Heart left ventricle (tissue), 16 donors: ENCODE data around the gene RNF181. TPM values are rescaled to one million over a fixed set of nuclear protein-coding genes. Genes with fewer than 3 reads are reported as not detected.

Experiments used
- ATAC-seq, 4 donors: fragments of 200-7000 bp; cut with Tn5 transposase; one replicate each; pipeline ENCODE4 v1.9.1; 2020 to 2022; ENCODE audit warnings: moderate library complexity in 4 of 4, mild to moderate bottlenecking in 3 of 4, moderate number of reproducible peaks in 1 of 4
- DNase-seq, 5 donors: peaks; one replicate each; pipeline ENCODE4 v3.0.0-alpha.2; 2020
- H3K27ac ChIP-seq, 12 donors: fragments of 200-600 bp; sonication (generic) in 4 of 12; one replicate each; pipeline versions ENCODE4 v1.5.0 to v1.8.0; 2016 to 2022; ENCODE audit warnings: mild to moderate bottlenecking in 2 of 12
- H3K27me3 ChIP-seq, 9 donors: fragments of 200-600 bp; sonication (generic) in 2 of 9; one replicate each; pipeline versions ENCODE4 v1.5.1 to v1.8.0; 2016 to 2022; ENCODE audit warnings: mild to moderate bottlenecking in 3 of 9
- H3K36me3 ChIP-seq, 9 donors: fragments of 200-600 bp; sonication (generic) in 2 of 9; one replicate each; pipeline versions ENCODE4 v1.5.0 to v1.8.0; 2018 to 2022; ENCODE audit warnings: mild to moderate bottlenecking in 2 of 9
- H3K4me1 ChIP-seq, 12 donors: fragments of 200-600 bp; sonication (generic) in 4 of 12; one replicate each; pipeline versions ENCODE4 v1.5.0 to v1.8.0; 2016 to 2022; ENCODE audit warnings: mild to moderate bottlenecking in 3 of 12
- H3K4me3 ChIP-seq, 12 donors: fragments of 200-600 bp; sonication (generic) in 4 of 12; one replicate each; pipeline versions ENCODE4 v1.5.0 to v1.8.0; 2017 to 2022; ENCODE audit warnings: mild to moderate bottlenecking in 9 of 12, moderate library complexity in 4 of 12
- H3K9me3 ChIP-seq, 12 donors: fragments of 200-600 bp; sonication (generic) in 4 of 12; one replicate each; pipeline versions ENCODE4 v1.5.0 to v1.8.0; 2016 to 2022; ENCODE audit warnings: mild to moderate bottlenecking in 1 of 12
- CTCF ChIP-seq, 12 donors: fragments of 200-600 bp; sonication (generic) in 4 of 12; IDR thresholded peaks; one replicate each; pipeline versions ENCODE4 v1.5.0 to v1.8.0; 2018 to 2022; ENCODE audit warnings: antibody characterized with exemption in 12 of 12, mild to moderate bottlenecking in 5 of 12
- POLR2A ChIP-seq, 2 donors: fragments of 450-650 bp; IDR thresholded peaks; one replicate each; pipeline ENCODE4 v1.6.1; 2017; ENCODE audit warnings: antibody characterized with exemption in 2 of 2, mild to moderate bottlenecking in 2 of 2, moderate library complexity in 2 of 2
- WGBS, 4 donors: extraction: QIAGEN DNeasy Blood & Tissue Kit in 2 of 4; methylation state at CpG; one replicate each; pipeline versions ENCODE4 v1.1.5 to v1.1.7; 2013 to 2018; 5-methylcytosine and 5-hydroxymethylcytosine counted together
- intact Hi-C, 10 donors: fragments of 100-400 bp; cut with DNase I; formaldehyde crosslinking; loops; one replicate each; pipeline versions ENCODE4 v1.11.1 to v1.14.2; 2022
- long read RNA-seq, 3 donors: library from polyadenylated mRNA; unstranded; transcript quantifications; one replicate each; pipeline ENCODE4 v2.0.0, GENCODE V29; 2020 to 2021
- polyA plus RNA-seq, 2 donors: library from polyadenylated mRNA; stranded (reverse); fragments of 200-250 nt; gene quantifications; one replicate each; pipeline ENCODE4 v1.2.3, GENCODE V29; 2013
- total RNA-seq, 9 donors: library from RNA; depleted of rRNA in 2 of 9; stranded (reverse); fragments of >200 nt in 2 of 9; fragmentation: NEBNext Ultra II Directional in 3 of 9; extraction: Animal tissue kit (Norgen Biotek cat#: 25700) in 3 of 9; gene quantifications; one replicate each; pipeline versions ENCODE4 v1.1.0 to v1.2.4, GENCODE V29; 2016 to 2023
- donor health status: ischemic (EF 13 %, LVEDD 7.1; RV severe dilation, severe dysfunction).
- donor health status: healthy with polysubstance abuse.
- donor health status: DM: no; HTN: yes; CAD: no.
- donor health status: DM: no; HTN: no; CAD: no.
- donor health status: ischemic (EF 25% LVEDD 6.9; RV normal size, moderate dysfunction).
- donor health status: ischemic (EF 25% LVEDD 5.7; RV mildly dilated, moderate dysfunction).
- donor health status: healthy.
- donor health status: DM: yes; HTN: yes; CAD: no.
- donor health status: ischemic (EF 35%, LVEDD 5.7; RV mildly dilated, moderate dysfunction).
- donor health status: nonischemic (EF 11% LVEDD 7.7; RV severe dilation, severe dysfunction).
- donor health status: DM: yes; HTN: yes; CAD: no.
- donor health status: PGD.
- donor health status: ischemic (EF 29% LVEDD 5.4; RV normal size, mild dysfunction).
- donor health status: nonischemic (EF 23%, LVEDD 6.1; RV moderate dilation, normal function).

The RNF181 gene
- total RNA-seq (100 to 1,000 TPM in 4 of 9 donors, 10 to 100 TPM in 5; 77.7 to 208 (median 92.0) TPM), polyA plus RNA-seq (100 to 1,000 TPM; 165 to 235 TPM)
- long read RNA-seq, donor 1, transcript RNF181-201 (5 exons, 569 nt), result major isoform, 22 of 27 reads
- long read RNA-seq, donor 1, partial matches to known transcripts, result 0 of 27 reads
- long read RNA-seq, donor 1, other reads (novel, unspliced or antisense), result 5 of 27 reads
- long read RNA-seq, donor 2, transcript RNF181-201 (5 exons, 569 nt), result major isoform, 14 of 18 reads
- long read RNA-seq, donor 2, partial matches to known transcripts, result 1 of 18 reads
- long read RNA-seq, donor 2, other reads (novel, unspliced or antisense), result 0 of 18 reads
- long read RNA-seq, donor 3, transcript RNF181-201 (5 exons, 569 nt), result major isoform, 16 of 24 reads
- long read RNA-seq, donor 3, partial matches to known transcripts, result 0 of 24 reads
- long read RNA-seq, donor 3, other reads (novel, unspliced or antisense), result 6 of 24 reads

GRCh38 chr2:85595301-85596025 lies at the start of gene RNF181:
Gene RNF181 (plus strand): TSS chr2:85595745. CDS start chr2:85595764, 19 bp downstream.
- DNase-seq, result peak; percentile 95 to 97 (median 96)
- Histone ChIP-seq H3K27ac (peak within 1 kb of the TSS; percentile 26 to 96 (median 91)), H3K9me3 (no peaks in the 10 kb centered on the region), H3K27me3 (no peaks in the 10 kb centered on the region), H3K36me3 (peaks cover 0 to 50% (median 30%) of the 10 kb centered on the region in 9 donors), H3K4me1 (peaks cover 0 to 60% (median 40%) of the 10 kb centered on the region in 12 donors), H3K4me3 (peak within 1 kb of the TSS; percentile 50 to 91 (median 80))
- intact Hi-C loops, result no loop called here
- TF ChIP-seq CTCF (IDR thresholded peaks at IDR 0.05) (no peak), POLR2A (IDR thresholded peaks at IDR 0.05) (peak; percentile 53 to 88)
- WGBS, 4 donors, result 0 to 1% (median 0%) methylated on average over 21 to 47 of the region's 47 CpGs
- ATAC-seq, result peak; percentile 97 to 98 (median 97)

- peak in 1 of 4 donors; percentile 0 for ATAC-seq
- 78 to 89% (median 87%) methylated on average over 5 of the region's 5 CpGs for WGBS, 4 donors
- TF ChIP-seq CTCF (IDR thresholded peaks at IDR 0.05) (no peak), POLR2A (IDR thresholded peaks at IDR 0.05) (no peak)
- peak overlapping the region in 1 of 12 donors; percentile 99 for H3K27ac ChIP-seq
- no peaks in the 10 kb centered on the region for H3K9me3 ChIP-seq
- peaks cover 0 to 50% (median 28%) of the 10 kb centered on the region in 12 donors for H3K4me1 ChIP-seq
- peaks cover 4 to 98% (median 81%) of the 10 kb centered on the region in 9 donors for H3K36me3 ChIP-seq
- H3K4me3 ChIP-seq, result no peak overlapping the region
- intact Hi-C loops, result no loop called here
- DNase-seq, result no peak
- H3K27me3 ChIP-seq, result no peaks in the 10 kb centered on the region
Measured at GRCh38 chr2:85545780-85546240, 49.7 kb upstream of the RNF181 start.

- Histone ChIP-seq H3K36me3 (peaks cover 3 to 98% (median 77%) of the 10 kb centered on the region in 9 donors), H3K4me1 (peaks cover 0 to 50% (median 15%) of the 10 kb centered on the region in 12 donors), H3K9me3 (no peaks in the 10 kb centered on the region), H3K27ac (peak overlapping the region in 2 of 12 donors; percentile 28 to 36), H3K4me3 (no peak overlapping the region), H3K27me3 (no peaks in the 10 kb centered on the region)
- ATAC-seq (peak in 2 of 4 donors; percentile 9 to 10), DNase-seq (no peak)
- intact Hi-C loops, result no loop called here
- no peak for TF ChIP-seq POLR2A (IDR thresholded peaks at IDR 0.05)
- TF ChIP-seq CTCF (IDR thresholded peaks at IDR 0.05), result no peak
- WGBS, 4 donors, result 77 to 92% (median 85%) methylated on average over 1 of the region's 1 CpG
Measured at GRCh38 chr2:85547089-85547858, 48.3 kb upstream of the RNF181 start.
